ENCODE measurements around the gene GLTPD2.

Gene GLTPD2

DNA sequence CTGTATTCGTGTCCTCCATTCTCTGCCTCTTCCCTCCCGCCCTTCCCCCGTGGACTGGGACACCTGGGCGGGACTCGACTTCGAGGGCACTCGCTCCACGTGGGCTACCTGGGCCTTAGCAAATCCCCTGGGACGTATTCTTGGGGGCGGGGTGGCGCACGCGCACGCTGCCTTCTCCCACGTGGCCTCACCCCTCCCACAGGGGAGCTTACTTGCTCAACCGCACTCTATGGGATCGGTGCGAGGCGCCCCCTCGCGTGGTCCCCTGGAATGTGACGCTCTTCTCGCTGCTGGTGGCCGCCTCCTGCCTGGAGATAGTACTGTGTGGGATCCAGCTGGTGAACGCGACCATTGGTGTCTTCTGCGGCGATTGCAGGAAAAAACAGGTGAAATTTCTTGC lies 6.1 kb upstream of the GLTPD2 start:
- TF ChIP-seq, protein P1, sequence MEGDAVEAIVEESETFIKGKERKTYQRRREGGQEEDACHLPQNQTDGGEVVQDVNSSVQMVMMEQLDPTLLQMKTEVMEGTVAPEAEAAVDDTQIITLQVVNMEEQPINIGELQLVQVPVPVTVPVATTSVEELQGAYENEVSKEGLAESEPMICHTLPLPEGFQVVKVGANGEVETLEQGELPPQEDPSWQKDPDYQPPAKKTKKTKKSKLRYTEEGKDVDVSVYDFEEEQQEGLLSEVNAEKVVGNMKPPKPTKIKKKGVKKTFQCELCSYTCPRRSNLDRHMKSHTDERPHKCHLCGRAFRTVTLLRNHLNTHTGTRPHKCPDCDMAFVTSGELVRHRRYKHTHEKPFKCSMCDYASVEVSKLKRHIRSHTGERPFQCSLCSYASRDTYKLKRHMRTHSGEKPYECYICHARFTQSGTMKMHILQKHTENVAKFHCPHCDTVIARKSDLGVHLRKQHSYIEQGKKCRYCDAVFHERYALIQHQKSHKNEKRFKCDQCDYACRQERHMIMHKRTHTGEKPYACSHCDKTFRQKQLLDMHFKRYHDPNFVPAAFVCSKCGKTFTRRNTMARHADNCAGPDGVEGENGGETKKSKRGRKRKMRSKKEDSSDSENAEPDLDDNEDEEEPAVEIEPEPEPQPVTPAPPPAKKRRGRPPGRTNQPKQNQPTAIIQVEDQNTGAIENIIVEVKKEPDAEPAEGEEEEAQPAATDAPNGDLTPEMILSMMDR (IDR thresholded peaks at IDR 0.05; ENCODE audit: low read depth, low read length, missing control alignments), result no peak
- DNase-seq (ENCODE audit: low read depth), result no peak
- no peak overlapping the region for H3K4me3 ChIP-seq (ENCODE audit: low read depth, low read length)

DNA sequence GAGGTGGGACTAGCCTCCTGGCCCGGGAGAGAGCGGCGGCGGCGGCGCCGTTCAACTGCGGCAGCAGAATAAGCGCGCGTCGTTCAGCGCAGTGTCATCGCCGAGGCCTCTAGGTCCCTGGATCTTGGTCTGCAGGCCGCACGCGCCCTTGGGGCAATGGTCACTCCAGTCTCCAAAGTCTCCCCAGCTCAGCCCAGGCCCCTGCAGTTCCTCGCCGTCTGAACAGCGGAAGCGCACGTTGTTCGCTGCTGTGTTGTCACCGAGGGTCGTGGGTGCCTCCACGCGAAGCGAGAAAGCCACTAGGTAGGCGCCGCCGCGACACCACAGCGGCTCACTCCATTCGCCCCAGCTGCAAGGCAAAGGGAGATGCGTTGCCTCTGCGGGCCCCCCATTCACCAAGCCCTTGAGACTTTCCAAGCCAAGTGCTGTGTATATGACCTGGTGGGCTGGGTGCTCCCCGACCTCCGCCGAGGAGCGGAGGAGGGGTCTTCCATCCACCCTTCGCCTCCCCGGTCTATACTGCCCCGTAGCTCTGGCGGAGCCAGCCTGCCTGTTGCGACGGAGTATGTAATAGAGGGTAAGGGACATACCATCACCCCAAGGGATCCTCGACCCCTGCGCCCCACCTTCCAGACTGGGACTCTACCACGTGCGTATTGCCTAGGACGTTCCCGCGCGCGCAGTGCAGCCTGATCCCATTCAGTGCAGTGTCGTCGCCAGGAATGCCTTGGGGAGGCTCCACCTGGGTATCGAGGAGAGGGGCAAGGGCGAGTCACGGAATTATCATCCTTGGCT lies 3.3 kb upstream of the GLTPD2 start:
- no peak for DNase-seq (ENCODE audit: low read depth)
- TF ChIP-seq, protein P1 (IDR thresholded peaks at IDR 0.05; ENCODE audit: low read depth, low read length, missing control alignments), result no peak
- H3K4me3 ChIP-seq (ENCODE audit: low read depth, low read length), result no peak overlapping the region

DNA sequence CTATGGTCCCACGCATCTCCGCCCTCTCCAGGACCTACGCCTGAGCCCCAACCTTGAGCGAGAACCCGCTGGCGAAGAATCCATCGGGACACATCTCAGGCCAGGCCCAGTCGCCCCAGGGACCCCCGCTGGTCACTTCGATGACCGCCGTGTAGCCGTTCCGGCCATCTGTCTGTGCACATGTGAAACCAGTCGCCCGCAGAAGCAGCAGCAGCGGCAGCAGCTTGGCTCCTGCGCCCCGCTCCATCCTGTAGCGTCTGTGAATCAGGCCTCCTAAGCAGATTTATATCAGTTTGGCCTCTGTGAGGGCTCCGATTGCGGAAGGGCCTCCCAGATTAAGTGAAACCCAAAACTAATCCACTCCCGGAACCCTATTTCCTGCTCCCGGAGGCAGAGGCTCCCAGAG lies 2.7 kb upstream of the GLTPD2 start, which contains the start of gene VMO1:
Gene VMO1, minus strand, starts transcription at position 259 of the 406 bp plus-strand sequence. Its CDS starts 12 bp downstream, at position 247.
- no peak within 1 kb of the TSS for H3K4me3 ChIP-seq (ENCODE audit: low read depth, low read length)
- no peak for DNase-seq (ENCODE audit: low read depth)
- TF ChIP-seq, protein P1 (IDR thresholded peaks at IDR 0.05; ENCODE audit: low read depth, low read length, missing control alignments), result no peak

DNA sequence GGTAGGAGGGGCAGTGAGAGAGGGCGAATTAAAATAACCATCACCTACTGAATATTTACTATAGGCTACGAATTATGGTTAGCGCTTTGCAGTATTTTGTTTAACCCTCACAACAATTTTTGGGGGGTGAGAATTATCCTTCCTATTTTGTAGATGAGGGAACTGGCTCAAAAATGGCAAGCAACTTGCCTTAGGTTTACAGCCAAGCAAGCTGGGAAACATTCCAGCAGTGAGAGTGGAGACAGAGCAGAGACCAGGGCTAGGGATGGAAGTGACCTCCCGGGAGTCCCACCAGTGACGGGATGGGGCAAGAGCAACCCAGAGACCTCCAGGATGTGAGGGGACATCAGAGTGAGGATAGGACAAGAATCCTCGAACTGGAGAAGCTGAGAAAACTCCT lies 2.2 kb upstream of the GLTPD2 start:
- no peak for DNase-seq (ENCODE audit: low read depth)
- no peak overlapping the region for H3K4me3 ChIP-seq (ENCODE audit: low read depth, low read length)
- TF ChIP-seq, protein P1 (IDR thresholded peaks at IDR 0.05; ENCODE audit: low read depth, low read length, missing control alignments), result no peak

DNA sequence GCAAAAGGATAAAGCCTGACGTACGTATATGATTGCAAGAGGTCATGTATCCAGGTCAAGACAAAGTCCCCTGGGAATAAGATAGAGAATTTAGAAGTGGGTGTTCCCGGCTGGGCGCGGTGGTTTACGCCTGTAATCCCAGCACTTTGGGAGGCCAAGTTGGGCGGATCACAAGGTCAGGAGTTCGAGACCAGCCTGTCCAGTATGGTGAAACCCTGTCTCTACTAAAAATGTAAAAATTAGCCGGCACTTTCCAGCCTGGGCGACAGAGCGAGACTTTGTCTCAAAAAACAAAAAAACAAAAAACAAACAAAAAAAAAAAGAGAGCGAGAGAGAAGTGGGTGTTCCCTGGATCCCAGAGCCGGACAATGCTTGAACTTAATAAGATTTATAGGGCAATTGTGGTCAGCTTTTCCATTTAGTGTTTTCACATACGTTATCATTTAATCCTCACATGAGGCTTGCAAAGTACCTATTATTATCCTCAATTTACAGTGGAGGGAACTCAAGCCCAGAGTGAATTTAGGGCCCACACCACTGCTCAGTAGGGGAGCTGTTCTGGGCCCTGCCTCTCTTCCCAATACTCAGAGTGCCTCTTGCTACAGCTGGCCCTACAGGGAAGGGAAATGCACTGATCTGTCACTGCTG lies 481 bp upstream of the GLTPD2 start:
- TF ChIP-seq, protein P1 (IDR thresholded peaks at IDR 0.05; ENCODE audit: low read depth, low read length, missing control alignments), result no peak
- no peak overlapping the region for H3K4me3 ChIP-seq (ENCODE audit: low read depth, low read length)
- DNase-seq (ENCODE audit: low read depth), result no peak

DNA sequence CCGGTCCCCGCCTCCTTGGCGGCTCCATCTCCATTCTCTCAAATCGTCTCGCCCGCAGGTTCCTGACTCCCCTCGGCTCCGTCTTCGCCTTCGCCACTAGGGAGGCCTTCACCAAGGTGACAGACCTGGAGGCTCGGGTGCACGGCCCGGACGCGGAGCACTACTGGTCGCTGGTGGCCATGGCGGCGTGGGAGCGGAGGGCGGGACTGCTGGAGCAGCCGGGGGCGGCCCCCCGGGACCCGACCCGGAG lies 862 bp downstream of the GLTPD2 start:
- peak overlapping the region; percentile 68 for H3K4me3 ChIP-seq (ENCODE audit: low read depth, low read length)
- no peak for DNase-seq (ENCODE audit: low read depth)
- TF ChIP-seq, protein P1 (IDR thresholded peaks at IDR 0.05; ENCODE audit: low read depth, low read length, missing control alignments), result no peak

All from GM12864 (cell line).